ENCODE data around the gene NRL. TPM values are rescaled to one million over a fixed set of nuclear protein-coding genes. Genes with fewer than 3 reads are reported as not detected.

NRL gene
- polyA plus RNA-seq, 2 of the 4 experiments (the other 2 are of a cell fraction): 0.93 to 0.97 TPM

DNA sequence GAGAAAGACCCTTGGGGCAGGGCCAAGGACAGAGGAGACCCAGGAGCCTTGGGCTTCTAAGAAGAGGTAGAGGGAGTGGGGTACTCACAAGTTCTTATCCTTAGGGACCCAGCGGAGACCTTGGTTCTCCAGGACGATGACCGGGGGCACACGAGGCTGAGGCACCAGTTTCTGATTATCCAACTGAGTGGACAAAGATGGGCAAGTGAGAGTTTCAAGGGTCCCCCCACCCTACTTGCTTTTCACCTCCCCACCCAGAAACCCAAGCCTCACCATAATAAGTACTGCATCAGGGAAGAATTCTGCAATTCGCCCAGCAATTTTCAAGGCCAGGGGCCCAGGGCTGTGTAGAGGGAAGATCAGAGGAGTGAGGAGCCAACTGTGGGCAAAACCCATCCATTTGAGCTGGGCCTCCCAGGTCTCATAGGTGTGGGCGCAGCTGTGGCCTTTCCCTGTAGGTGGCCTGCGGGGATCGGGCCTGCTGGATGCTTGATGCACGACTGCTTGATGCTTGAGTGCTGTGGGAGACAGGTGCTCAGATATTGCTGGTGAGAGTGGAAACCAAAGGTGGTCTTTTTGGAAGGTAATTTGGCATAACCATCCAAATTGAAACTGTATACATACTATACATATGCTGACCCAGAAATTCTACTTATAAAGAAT lies 24.7 kb upstream of the NRL start (continued):
- TF ChIP-seq, protein P1, sequence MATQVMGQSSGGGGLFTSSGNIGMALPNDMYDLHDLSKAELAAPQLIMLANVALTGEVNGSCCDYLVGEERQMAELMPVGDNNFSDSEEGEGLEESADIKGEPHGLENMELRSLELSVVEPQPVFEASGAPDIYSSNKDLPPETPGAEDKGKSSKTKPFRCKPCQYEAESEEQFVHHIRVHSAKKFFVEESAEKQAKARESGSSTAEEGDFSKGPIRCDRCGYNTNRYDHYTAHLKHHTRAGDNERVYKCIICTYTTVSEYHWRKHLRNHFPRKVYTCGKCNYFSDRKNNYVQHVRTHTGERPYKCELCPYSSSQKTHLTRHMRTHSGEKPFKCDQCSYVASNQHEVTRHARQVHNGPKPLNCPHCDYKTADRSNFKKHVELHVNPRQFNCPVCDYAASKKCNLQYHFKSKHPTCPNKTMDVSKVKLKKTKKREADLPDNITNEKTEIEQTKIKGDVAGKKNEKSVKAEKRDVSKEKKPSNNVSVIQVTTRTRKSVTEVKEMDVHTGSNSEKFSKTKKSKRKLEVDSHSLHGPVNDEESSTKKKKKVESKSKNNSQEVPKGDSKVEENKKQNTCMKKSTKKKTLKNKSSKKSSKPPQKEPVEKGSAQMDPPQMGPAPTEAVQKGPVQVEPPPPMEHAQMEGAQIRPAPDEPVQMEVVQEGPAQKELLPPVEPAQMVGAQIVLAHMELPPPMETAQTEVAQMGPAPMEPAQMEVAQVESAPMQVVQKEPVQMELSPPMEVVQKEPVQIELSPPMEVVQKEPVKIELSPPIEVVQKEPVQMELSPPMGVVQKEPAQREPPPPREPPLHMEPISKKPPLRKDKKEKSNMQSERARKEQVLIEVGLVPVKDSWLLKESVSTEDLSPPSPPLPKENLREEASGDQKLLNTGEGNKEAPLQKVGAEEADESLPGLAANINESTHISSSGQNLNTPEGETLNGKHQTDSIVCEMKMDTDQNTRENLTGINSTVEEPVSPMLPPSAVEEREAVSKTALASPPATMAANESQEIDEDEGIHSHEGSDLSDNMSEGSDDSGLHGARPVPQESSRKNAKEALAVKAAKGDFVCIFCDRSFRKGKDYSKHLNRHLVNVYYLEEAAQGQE (IDR thresholded peaks at IDR 0.05): no peak

DNA sequence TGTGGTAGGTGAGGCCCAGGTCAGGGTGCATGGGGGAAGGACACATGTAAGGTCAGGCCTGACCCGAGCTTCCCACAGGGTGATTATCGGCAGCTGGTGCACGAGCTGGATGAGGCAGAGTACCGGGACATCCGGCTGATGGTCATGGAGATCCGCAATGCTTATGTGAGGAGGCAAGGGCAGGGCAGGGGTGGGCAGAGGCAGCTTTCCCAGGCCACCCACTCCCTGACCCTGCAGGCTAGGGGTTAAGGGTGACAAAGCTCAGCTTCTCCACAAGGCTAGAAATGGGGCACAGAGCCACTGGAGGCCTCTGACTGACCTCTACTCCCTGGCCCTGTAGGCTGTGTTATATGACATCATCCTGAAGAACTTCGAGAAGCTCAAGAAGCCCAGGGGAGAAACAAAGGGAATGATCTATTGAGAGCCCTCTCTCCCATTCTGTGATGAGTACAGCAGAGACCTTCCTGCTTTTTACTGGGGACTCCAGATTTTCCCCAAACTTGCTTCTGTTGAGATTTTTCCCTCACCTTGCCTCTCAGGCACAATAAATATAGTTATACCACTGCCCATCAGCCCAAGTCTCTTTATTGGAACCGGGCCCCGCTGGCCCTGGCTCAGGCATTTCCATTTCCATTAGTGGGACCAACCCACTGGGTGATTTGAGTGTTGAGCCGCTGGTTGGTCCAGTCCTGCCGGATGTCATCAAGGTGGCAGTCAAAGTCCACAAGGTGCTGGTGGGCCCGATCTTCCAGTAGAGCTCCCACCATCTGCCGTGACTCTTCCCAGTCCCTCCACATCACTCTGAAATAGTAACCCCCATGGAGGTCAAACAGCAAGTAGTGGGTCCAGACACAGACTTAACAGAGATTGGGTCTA lies 23.9 kb upstream of the NRL start:
- POLR2A ChIA-PET: interaction anchor here (1.0 to 5.2 kb wide), 4 partner anchors 8 to 45 kb away, joined by 4 to 48 read pairs (median 18); partner anchors contain the start of genes DCAF11, NRL and PCK2
- CTCF ChIA-PET: interaction anchor here (1.0 to 5.4 kb wide), 12 partner anchors 10 to 159 kb away, joined by 3 to 47 read pairs (median 4); partner anchors contain the start of genes DCAF11, IRF9, NRL and RNF31
- FAIRE-seq (no peak), DNase-seq (ENCODE audit: low read depth in 1 of 2, low spot score in 1 of 2) (no peak), ATAC-seq (no peak)
- H3K27ac ChIP-seq: no peak overlapping the region
- 88% methylated on average over 13 of the region's 13 CpGs for WGBS (ENCODE audit: missing lambda C conversion rate)
- H3K4me1 ChIP-seq: peaks cover 37% of the 10 kb centered on the region
- TF ChIP-seq BCL3 (IDR thresholded peaks at IDR 0.05): no peak
- TF ChIP-seq MAFK (IDR thresholded peaks at IDR 0.05; ENCODE audit: partially characterized antibody): no peak
- TF ChIP-seq KDM1A (IDR thresholded peaks at IDR 0.05; ENCODE audit: low read depth): no peak
- TF ChIP-seq SREBF2 (IDR thresholded peaks at IDR 0.05): no peak
- TF ChIP-seq FOXS1 (CRISPR knock-in tag; IDR thresholded peaks at IDR 0.05): no peak
- no peak for TF ChIP-seq RCOR1 (IDR thresholded peaks at IDR 0.05; ENCODE audit: low read depth, low read length)
- TF ChIP-seq, protein P2, sequence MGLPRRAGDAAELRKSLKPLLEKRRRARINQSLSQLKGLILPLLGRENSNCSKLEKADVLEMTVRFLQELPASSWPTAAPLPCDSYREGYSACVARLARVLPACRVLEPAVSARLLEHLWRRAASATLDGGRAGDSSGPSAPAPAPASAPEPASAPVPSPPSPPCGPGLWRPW (IDR thresholded peaks at IDR 0.05): no peak
- TF ChIP-seq RNF2 (IDR thresholded peaks at IDR 0.05; ENCODE audit: borderline replicate concordance, low read depth): no peak
- no peak for TF ChIP-seq ZC3H11A (IDR thresholded peaks at IDR 0.05)
- TF ChIP-seq HOXA7 (CRISPR knock-in tag; IDR thresholded peaks at IDR 0.05): no peak
- TF ChIP-seq, protein P1 (IDR thresholded peaks at IDR 0.05): no peak
- no peak for TF ChIP-seq POLR2AphosphoS2 (conservative IDR thresholded peaks at IDR 0.05; ENCODE audit: low read length)
- TF ChIP-seq JUNB (IDR thresholded peaks at IDR 0.05): no peak
- TF ChIP-seq, protein P3, sequence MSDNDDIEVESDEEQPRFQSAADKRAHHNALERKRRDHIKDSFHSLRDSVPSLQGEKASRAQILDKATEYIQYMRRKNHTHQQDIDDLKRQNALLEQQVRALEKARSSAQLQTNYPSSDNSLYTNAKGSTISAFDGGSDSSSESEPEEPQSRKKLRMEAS (IDR thresholded peaks at IDR 0.05): no peak
- no peak for TF ChIP-seq HDAC2 (IDR thresholded peaks at IDR 0.05)
- no peak for TF ChIP-seq EHF (CRISPR knock-in tag; IDR thresholded peaks at IDR 0.05)
- TF ChIP-seq, protein P4, sequence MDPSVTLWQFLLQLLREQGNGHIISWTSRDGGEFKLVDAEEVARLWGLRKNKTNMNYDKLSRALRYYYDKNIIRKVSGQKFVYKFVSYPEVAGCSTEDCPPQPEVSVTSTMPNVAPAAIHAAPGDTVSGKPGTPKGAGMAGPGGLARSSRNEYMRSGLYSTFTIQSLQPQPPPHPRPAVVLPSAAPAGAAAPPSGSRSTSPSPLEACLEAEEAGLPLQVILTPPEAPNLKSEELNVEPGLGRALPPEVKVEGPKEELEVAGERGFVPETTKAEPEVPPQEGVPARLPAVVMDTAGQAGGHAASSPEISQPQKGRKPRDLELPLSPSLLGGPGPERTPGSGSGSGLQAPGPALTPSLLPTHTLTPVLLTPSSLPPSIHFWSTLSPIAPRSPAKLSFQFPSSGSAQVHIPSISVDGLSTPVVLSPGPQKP (IDR thresholded peaks at IDR 0.05; ENCODE audit: low read depth, low read length): no peak
- no peak for TF ChIP-seq HOXB5 (CRISPR knock-in tag; IDR thresholded peaks at IDR 0.05)
- no peak for TF ChIP-seq SMC3 (IDR thresholded peaks at IDR 0.05)
- no peaks in the 10 kb centered on the region for H3K9me3 ChIP-seq
- peak overlapping the region; percentile 78; the same call in 2 of the 3 replicates for H3K4me2 ChIP-seq
- H3K4me3 ChIP-seq: no peak overlapping the region
